Head of caudate nucleus (tissue), 42 donors: ENCODE measurements around the gene SPTLC2.
"Not testable (repeated sequence)": the region's sequence is repeated elsewhere in the genome, so short reads cannot be mapped to it uniquely, and the experiment has no call there.

Experiments
- DNase-seq, 42 donors: peaks; one replicate each; pipeline versions ENCODE4 v3.0.0 to v3.0.0-alpha.2; 2020 to 2021; ENCODE audit warnings: mixed read lengths in 7 of 42
- intact Hi-C: fragments of 100-400 bp; cut with DNase I; formaldehyde crosslinking; loops from one replicate; pipeline ENCODE4 v1.15.0; 2022

Gene SPTLC2, protein sequence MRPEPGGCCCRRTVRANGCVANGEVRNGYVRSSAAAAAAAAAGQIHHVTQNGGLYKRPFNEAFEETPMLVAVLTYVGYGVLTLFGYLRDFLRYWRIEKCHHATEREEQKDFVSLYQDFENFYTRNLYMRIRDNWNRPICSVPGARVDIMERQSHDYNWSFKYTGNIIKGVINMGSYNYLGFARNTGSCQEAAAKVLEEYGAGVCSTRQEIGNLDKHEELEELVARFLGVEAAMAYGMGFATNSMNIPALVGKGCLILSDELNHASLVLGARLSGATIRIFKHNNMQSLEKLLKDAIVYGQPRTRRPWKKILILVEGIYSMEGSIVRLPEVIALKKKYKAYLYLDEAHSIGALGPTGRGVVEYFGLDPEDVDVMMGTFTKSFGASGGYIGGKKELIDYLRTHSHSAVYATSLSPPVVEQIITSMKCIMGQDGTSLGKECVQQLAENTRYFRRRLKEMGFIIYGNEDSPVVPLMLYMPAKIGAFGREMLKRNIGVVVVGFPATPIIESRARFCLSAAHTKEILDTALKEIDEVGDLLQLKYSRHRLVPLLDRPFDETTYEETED

DNA sequence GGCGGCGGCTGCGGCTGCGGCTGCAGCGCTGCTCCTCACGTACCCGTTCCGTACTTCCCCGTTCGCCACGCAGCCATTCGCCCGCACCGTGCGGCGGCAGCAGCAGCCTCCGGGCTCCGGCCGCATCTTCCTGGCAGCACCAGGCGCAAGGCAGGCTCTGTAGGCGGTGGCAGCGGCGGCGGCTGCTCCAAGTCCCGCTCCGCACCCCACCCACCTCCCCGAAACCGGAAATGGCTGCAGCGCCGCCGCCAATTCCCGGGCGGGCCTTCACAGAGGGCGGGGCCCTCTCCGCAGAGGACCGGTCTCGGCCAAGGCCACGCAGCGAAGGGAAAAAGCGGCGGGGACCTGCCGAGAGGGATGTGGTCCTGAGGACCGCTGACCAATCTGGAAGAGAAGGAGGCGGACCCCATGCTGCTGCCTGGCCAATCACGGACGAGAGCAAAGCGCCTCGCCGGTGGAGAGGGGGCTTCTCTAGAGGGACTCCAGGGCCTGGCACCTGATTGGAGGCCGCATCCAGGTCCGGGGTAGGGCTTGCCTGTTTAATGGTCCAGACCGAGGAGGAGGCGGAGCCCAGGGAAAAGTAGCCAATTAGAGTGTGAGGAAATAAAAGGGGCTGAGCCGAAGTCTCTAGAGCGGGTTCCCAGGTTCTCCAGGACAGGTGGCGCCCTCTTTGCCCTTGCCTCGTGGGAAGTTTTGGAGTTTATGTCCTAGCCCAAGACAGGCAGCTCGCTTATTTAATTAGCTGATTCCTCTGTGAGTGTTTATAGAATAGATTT is at the start of gene SPTLC2:
Gene SPTLC2, minus strand, starts transcription at position 184 of the 776 bp plus-strand sequence. Its CDS starts 58 bp downstream, at position 126.
- intact Hi-C loops, result loop anchor here (5.0 to 10.0 kb wide), 2 partner anchors 64 to 88 kb away; partner anchors contain the start of genes ALKBH1 and SLIRP
- DNase-seq, result peak; percentile 98 to 100 (median 100)

DNA sequence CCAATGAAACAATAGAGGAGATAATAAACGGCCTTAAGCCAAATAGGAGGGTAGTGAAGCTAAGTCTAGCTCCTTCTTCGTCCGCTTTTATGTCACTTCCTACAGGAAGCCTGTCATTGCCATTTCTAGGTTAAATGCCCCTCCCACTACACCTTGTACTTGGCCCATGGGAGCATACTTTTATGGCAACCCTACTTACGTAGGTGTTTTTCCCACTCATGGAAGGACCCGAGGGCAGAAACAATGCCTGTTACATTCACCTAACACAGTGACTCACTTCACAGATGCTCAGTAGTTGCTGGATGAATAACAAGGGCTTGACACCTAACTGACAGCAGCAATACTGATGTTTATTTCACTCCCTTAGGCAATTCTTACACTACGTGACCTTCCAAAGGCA is 46.9 kb upstream of the SPTLC2 start:
- intact Hi-C loops, result no loop called here
- peak in 1 of 42 donors; percentile 10 for DNase-seq

DNA sequence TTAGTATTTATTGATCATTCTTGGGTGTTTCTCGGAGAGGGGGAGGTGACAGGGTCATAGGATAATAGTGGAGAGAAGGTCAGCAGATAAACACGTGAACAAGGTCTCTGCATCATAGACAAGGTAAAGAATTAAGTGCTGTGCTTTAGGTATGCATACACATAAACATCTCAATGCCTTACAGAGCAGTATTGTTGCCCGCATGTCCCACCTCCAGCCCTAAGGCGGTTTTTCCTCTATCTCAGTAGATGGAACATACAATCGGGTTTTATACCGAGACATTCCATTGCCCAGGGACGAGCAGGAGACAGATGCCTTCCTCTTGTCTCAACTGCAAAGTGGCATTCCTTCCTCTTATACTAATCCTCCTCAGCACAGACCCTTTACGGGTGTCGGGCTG is 45.1 kb upstream of the SPTLC2 start:
- intact Hi-C loops, DNase-seq: not testable (repeated sequence)

DNA sequence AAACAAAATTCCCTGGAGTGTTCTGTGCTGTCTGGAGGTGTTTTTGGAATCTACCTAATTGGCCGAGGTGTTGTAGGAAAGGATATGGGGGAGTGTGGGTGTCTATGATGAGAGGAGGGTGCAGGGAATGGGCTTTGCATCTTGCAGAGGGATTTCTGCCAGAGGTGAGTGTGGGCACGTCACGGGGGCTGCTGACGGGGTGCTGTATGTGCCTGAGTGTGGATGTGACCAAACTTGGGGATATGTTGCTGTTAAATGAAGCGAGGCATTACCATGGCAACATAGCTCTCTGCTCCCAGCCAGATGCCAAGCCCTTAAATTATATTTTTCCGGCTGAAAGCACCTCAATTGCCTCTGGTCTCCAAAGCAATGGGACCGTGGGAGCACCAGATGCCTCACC is 44.3 kb upstream of the SPTLC2 start:
- peak; percentile 42 to 91 (median 74) for DNase-seq
- intact Hi-C loops, result no loop called here

GRCh38 chr14:77659831-77660230 is 43.4 kb upstream of the SPTLC2 start:
- DNase-seq, result no peak
- intact Hi-C loops, result no loop called here

- intact Hi-C loops, result no loop called here
- peak in 1 of 42 donors; percentile 25 for DNase-seq
Measured at GRCh38 chr14:77657280-77657679, 40.8 kb upstream of the SPTLC2 start.

- DNase-seq, result peak in 8 of 42 donors; percentile 12 to 37 (median 28)
- intact Hi-C loops, result no loop called here
Measured at GRCh38 chr14:77654001-77654441, 37.6 kb upstream of the SPTLC2 start.

DNA sequence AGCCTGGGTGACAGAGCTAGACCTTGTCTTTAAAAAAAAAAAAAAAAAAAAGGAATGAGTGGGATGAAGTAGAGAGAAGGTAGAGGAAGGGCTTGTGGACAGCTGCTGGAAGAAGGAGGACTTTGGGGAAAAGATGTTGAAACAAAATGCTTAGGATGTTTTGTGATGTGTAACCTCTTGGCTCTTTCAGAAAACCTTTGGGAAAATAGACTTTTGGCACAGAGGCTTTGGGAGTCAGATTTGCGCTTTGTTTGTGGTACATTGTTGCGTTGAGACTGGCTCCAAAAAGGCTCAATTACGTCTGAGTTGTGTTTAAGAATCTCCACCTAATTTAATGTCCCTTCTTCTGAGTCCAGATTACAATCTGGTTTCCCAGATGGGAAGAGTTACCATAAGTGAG is 32.9 kb upstream of the SPTLC2 start:
- intact Hi-C loops, result no loop called here
- no peak for DNase-seq

DNA sequence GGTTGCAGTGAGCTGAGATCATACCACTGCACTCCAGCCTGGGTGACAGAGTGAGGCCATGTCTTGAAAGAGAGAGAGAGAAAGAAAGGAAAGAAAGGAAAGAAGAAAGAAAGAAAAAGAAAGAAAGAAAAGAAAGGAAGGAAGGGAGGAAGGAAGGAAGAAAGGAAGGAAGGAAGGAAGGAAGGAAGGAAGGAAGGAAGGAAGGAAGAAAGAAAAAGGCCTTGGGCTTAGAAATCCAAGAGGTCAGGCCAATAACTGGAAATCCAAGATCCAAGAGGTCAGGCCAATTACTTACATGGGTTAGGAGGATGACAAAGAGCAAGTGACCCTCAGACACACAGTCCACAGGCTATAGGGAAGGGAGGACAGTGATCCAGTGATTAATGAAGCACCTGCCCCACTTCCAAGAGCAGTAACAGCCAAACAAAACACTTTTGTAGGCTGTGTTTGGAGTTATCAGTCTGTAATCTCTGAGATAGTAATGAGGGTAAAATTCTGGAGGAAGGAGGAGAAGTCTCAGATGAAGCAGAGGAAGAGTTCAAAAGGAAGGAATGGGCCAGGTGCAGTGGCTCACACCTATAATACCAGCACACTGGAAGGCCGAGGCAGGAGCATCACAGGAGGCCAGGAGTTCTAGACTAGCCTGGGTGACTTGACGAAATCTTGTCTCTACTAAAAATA is 32.2 kb upstream of the SPTLC2 start:
- intact Hi-C loops, result no loop called here
- DNase-seq, result no peak

GRCh38 chr14:77647853-77648252 is 31.4 kb upstream of the SPTLC2 start:
- intact Hi-C loops, result no loop called here
- DNase-seq, result no peak

- intact Hi-C loops, result no loop called here
- no peak for DNase-seq
Measured at GRCh38 chr14:77646907-77647306, 30.5 kb upstream of the SPTLC2 start.

- no peak for DNase-seq
- intact Hi-C loops, result no loop called here
Measured at GRCh38 chr14:77645520-77646230, 29.2 kb upstream of the SPTLC2 start.

DNA sequence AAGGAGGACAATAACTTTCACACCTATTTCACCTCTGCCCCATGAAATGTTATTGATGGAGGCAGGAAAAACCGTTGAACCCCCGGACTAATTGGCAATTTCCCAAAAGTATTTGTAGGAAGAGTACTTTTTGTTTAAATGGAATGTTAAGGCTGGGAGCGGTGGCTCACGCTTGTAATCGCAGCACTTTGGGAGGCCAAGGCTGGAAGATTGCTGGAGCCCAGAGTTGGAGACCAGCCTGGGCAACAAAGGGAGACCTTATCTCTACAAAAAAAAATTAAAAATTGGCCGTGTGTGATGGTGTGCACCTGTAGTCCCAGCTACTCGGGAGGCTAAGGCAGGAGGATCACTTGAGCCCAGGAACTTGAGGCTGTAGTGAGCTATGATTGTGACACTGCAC is 26.0 kb upstream of the SPTLC2 start:
- intact Hi-C loops, result no loop called here
- no peak for DNase-seq

- peak in 41 of 42 donors; percentile 39 to 87 (median 71) for DNase-seq
- intact Hi-C loops, result no loop called here
Measured at GRCh38 chr14:77641534-77642341, 25.3 kb upstream of the SPTLC2 start.

- intact Hi-C loops, result no loop called here
- peak in 1 of 42 donors; percentile 27 for DNase-seq
Measured at GRCh38 chr14:77640756-77641533, 24.5 kb upstream of the SPTLC2 start.

DNA sequence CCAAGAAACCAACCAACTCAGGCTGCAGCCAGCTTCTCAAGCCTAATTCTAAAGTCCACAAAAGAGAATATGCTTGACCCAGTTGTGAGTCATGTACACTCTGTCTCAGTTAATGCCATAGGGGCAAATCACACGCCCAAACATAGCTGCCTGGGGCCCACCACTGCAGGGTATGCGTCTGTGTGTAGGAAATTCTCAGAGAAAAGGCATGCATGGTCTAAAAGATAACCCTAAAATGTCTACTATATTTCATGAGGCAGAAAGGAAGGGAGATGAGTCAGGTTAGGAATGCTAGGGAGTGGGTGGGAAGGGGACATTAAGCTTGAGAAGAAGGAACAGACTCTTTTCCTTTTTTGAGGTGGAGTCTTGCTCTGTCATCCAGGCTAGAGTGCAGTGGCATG is 22.3 kb upstream of the SPTLC2 start:
- DNase-seq, result no peak
- intact Hi-C loops, result no loop called here

- intact Hi-C loops, DNase-seq: not testable (repeated sequence)
Measured at GRCh38 chr14:77635869-77636268, 19.4 kb upstream of the SPTLC2 start.
